Measurements from ENCODE around the gene TTLL6. TPM values are rescaled to one million over a fixed set of nuclear protein-coding genes. Genes with fewer than 3 reads are reported as not detected.

Gene TTLL6
- total RNA-seq, 1 donor from 2014 or later = not detected

- H4K20me1 ChIP-seq (ENCODE audit: insufficient read depth, low read length) = no peaks in the 10 kb centered on the region
- no peak overlapping the region for H3K4me3 ChIP-seq (ENCODE audit: insufficient read depth, low read depth, low read length)
- H3K27ac ChIP-seq (ENCODE audit: low read depth, low read length) = no peak overlapping the region
- H3K9ac ChIP-seq (ENCODE audit: low read length) = no peak overlapping the region
- no peak overlapping the region for H3K4me3 Mint-ChIP-seq (ENCODE audit: unreplicated experiment)
- no peak overlapping the region for H2AFZ ChIP-seq (ENCODE audit: low read depth, low read length)
- DNase-seq (ENCODE audit: low read depth) = no peak
- no peak overlapping the region for H3K4me2 ChIP-seq (ENCODE audit: low read length)
- H3K9me3 Mint-ChIP-seq (ENCODE audit: unreplicated experiment) = no peaks in the 10 kb centered on the region
- H3K27ac Mint-ChIP-seq (ENCODE audit: unreplicated experiment) = no peak overlapping the region
- peaks cover 4% of the 10 kb centered on the region for H3K4me1 ChIP-seq (ENCODE audit: insufficient read depth, low read length)
- H3K4me1 Mint-ChIP-seq (ENCODE audit: low read depth, unreplicated experiment) = no peaks in the 10 kb centered on the region
- peaks cover 34% of the 10 kb centered on the region for H3K27me3 ChIP-seq (ENCODE audit: insufficient read depth, low read length)
- H3K79me2 ChIP-seq (ENCODE audit: insufficient read depth, low read length) = no peaks in the 10 kb centered on the region
- H3K27me3 Mint-ChIP-seq (ENCODE audit: low read depth, unreplicated experiment) = peaks cover 53% of the 10 kb centered on the region
- no peak for FAIRE-seq
- TF ChIP-seq EZH2 (IDR thresholded peaks at IDR 0.05; ENCODE audit: insufficient read depth, low read length) (no peak), CTCF (IDR thresholded peaks at IDR 0.05; ENCODE audit: insufficient read depth, low read depth, low read length) (no peak)
- H3K36me3 ChIP-seq (ENCODE audit: insufficient read depth, low read length) = no peaks in the 10 kb centered on the region
- no peaks in the 10 kb centered on the region for H3K9me3 ChIP-seq (ENCODE audit: insufficient read depth, low read depth, low read length)
- no peaks in the 10 kb centered on the region for H3K36me3 Mint-ChIP-seq (ENCODE audit: low read depth, unreplicated experiment)
Observed at GRCh38 chr17:48815311-48815710, 1.7 kb downstream of the TTLL6 start.

- TF ChIP-seq EZH2 (IDR thresholded peaks at IDR 0.05; ENCODE audit: insufficient read depth, low read length) (no peak), CTCF (IDR thresholded peaks at IDR 0.05; ENCODE audit: insufficient read depth, low read depth, low read length) (peak; percentile 66)
- Histone ChIP-seq H3K27ac (ENCODE audit: low read depth, low read length) (no peak overlapping the region), H3K79me2 (ENCODE audit: insufficient read depth, low read length) (no peaks in the 10 kb centered on the region), H4K20me1 (ENCODE audit: insufficient read depth, low read length) (no peaks in the 10 kb centered on the region), H3K9ac (ENCODE audit: low read length) (no peak overlapping the region), H3K4me2 (ENCODE audit: low read length) (no peak overlapping the region), H2AFZ (ENCODE audit: low read depth, low read length) (no peak overlapping the region), H3K4me1 (ENCODE audit: insufficient read depth, low read length) (peaks cover 4% of the 10 kb centered on the region), H3K36me3 (ENCODE audit: insufficient read depth, low read length) (no peaks in the 10 kb centered on the region), H3K9me3 (ENCODE audit: insufficient read depth, low read depth, low read length) (no peaks in the 10 kb centered on the region), H3K4me3 (ENCODE audit: insufficient read depth, low read depth, low read length) (no peak overlapping the region), H3K27me3 (ENCODE audit: insufficient read depth, low read length) (peaks cover 36% of the 10 kb centered on the region)
- no peak overlapping the region for H3K4me3 Mint-ChIP-seq (ENCODE audit: unreplicated experiment)
- FAIRE-seq (no peak), DNase-seq (ENCODE audit: low read depth) (peak; percentile 3)
- H3K27ac Mint-ChIP-seq (ENCODE audit: unreplicated experiment) = no peak overlapping the region
- peaks cover 56% of the 10 kb centered on the region for H3K27me3 Mint-ChIP-seq (ENCODE audit: low read depth, unreplicated experiment)
- H3K4me1 Mint-ChIP-seq (ENCODE audit: low read depth, unreplicated experiment) = no peaks in the 10 kb centered on the region
- H3K36me3 Mint-ChIP-seq (ENCODE audit: low read depth, unreplicated experiment) = no peaks in the 10 kb centered on the region
- no peaks in the 10 kb centered on the region for H3K9me3 Mint-ChIP-seq (ENCODE audit: unreplicated experiment)
Observed at GRCh38 chr17:48814504-48814903, 2.5 kb downstream of the TTLL6 start.

GRCh38 chr17:48812001-48812400, 5.0 kb downstream of the TTLL6 start:
- H3K27me3 Mint-ChIP-seq (ENCODE audit: low read depth, unreplicated experiment) = peaks cover 46% of the 10 kb centered on the region
- TF ChIP-seq CTCF (IDR thresholded peaks at IDR 0.05; ENCODE audit: insufficient read depth, low read depth, low read length) (no peak), EZH2 (IDR thresholded peaks at IDR 0.05; ENCODE audit: insufficient read depth, low read length) (no peak)

More at GRCh38 chr17:48812001-48812400, 5.0 kb downstream of the TTLL6 start:
- H3K9me3 Mint-ChIP-seq (ENCODE audit: unreplicated experiment) = no peaks in the 10 kb centered on the region
- Histone ChIP-seq H3K4me2 (ENCODE audit: low read length) (no peak overlapping the region), H2AFZ (ENCODE audit: low read depth, low read length) (no peak overlapping the region), H3K4me3 (ENCODE audit: insufficient read depth, low read depth, low read length) (no peak overlapping the region), H3K79me2 (ENCODE audit: insufficient read depth, low read length) (no peaks in the 10 kb centered on the region), H3K9me3 (ENCODE audit: insufficient read depth, low read depth, low read length) (no peaks in the 10 kb centered on the region), H3K36me3 (ENCODE audit: insufficient read depth, low read length) (no peaks in the 10 kb centered on the region), H3K27ac (ENCODE audit: low read depth, low read length) (no peak overlapping the region), H3K9ac (ENCODE audit: low read length) (no peak overlapping the region), H3K27me3 (ENCODE audit: insufficient read depth, low read length) (peaks cover 34% of the 10 kb centered on the region), H3K4me1 (ENCODE audit: insufficient read depth, low read length) (peaks cover 4% of the 10 kb centered on the region), H4K20me1 (ENCODE audit: insufficient read depth, low read length) (no peaks in the 10 kb centered on the region)
- H3K4me1 Mint-ChIP-seq (ENCODE audit: low read depth, unreplicated experiment) = no peaks in the 10 kb centered on the region
- no peak overlapping the region for H3K27ac Mint-ChIP-seq (ENCODE audit: unreplicated experiment)
- H3K4me3 Mint-ChIP-seq (ENCODE audit: unreplicated experiment) = no peak overlapping the region
- DNase-seq (ENCODE audit: low read depth) (no peak), FAIRE-seq (no peak)
- H3K36me3 Mint-ChIP-seq (ENCODE audit: low read depth, unreplicated experiment) = no peaks in the 10 kb centered on the region

Measured in astrocyte (in vitro differentiated cells and primary cell).